Brain microvascular endothelial cell (primary cell): ENCODE data around the gene MORF4L2.

Experiments
- DNase-seq: peaks from one replicate; pipeline ENCODE4 v3.0.0-alpha.2; 2020
- H3K27ac ChIP-seq: fragments of 250-450 bp; sonication (Bioruptor Pico); 2 replicates; pipeline ENCODE4 v1.5.1; 2020; ENCODE audit warnings: mild to moderate bottlenecking, moderate library complexity
- H3K27me3 ChIP-seq: fragments of 250-450 bp; sonication (Bioruptor Pico); replicated peaks from 2 replicates; pipeline ENCODE4 v1.5.1; 2020; ENCODE audit warnings: mild to moderate bottlenecking
- H3K36me3 ChIP-seq: fragments of 250-450 bp; sonication (Bioruptor Pico); replicated peaks from 2 replicates; pipeline ENCODE4 v1.5.1; 2020; ENCODE audit warnings: mild to moderate bottlenecking
- H3K4me3 ChIP-seq: 2 replicates; pipeline ENCODE4 v1.5.1; 2011; ENCODE audit warnings: low read depth, mild to moderate bottlenecking, control low read depth, low read length, moderate library complexity
- CTCF ChIP-seq: IDR thresholded peaks from 2 replicates; pipeline ENCODE4 v1.5.1; 2011; ENCODE audit warnings: low read depth, mild to moderate bottlenecking, moderate library complexity, low read length, control low read depth, inconsistent platforms; ENCODE audit errors: missing control alignments
- in situ Hi-C: cut with HindIII; loops from 2 replicates; pipeline ENCODE4 v1.10.0; 2017; ENCODE audit warnings: low sequenced_read_pairs, low pct_ligation_motif_present

MORF4L2 gene

GRCh38 chrX:103630171-103630511 is 56.4 kb downstream of the MORF4L2 start:
- in situ Hi-C loops, result no loop called here
- Histone ChIP-seq H3K4me3 (peak overlapping the region; percentile 69), H3K36me3 (no peaks in the 10 kb centered on the region), H3K27ac (no peak overlapping the region), H3K27me3 (no peaks in the 10 kb centered on the region)
- no peak for TF ChIP-seq CTCF
- no peak for DNase-seq

- in situ Hi-C loops, result no loop called here
- Histone ChIP-seq H3K27me3 (no peaks in the 10 kb centered on the region), H3K27ac (peak overlapping the region; percentile 31), H3K4me3 (peak overlapping the region; percentile 69), H3K36me3 (no peaks in the 10 kb centered on the region)
- DNase-seq, result peak; percentile 37
- peak; percentile 80 for TF ChIP-seq CTCF
Observed at GRCh38 chrX:103629318-103630170, 57.0 kb downstream of the MORF4L2 start.

- DNase-seq, result peak; percentile 12
- no peak for TF ChIP-seq CTCF
- Histone ChIP-seq H3K27me3 (no peaks in the 10 kb centered on the region), H3K4me3 (peak within 1 kb of the TSS; percentile 69), H3K36me3 (no peaks in the 10 kb centered on the region), H3K27ac (peak within 1 kb of the TSS; percentile 31)
- in situ Hi-C loops, result no loop called here
Observed at GRCh38 chrX:103628386-103629317, 57.8 kb downstream of the MORF4L2 start, which contains the start of gene TCEAL1. TSS of gene TCEAL1 (plus strand) at chrX:103628975. CDS start at chrX:103629917, 942 bp downstream.

GRCh38 chrX:103626855-103627254 is 59.6 kb downstream of the MORF4L2 start:
- no peaks in the 10 kb centered on the region for H3K27me3 ChIP-seq
- in situ Hi-C loops, result no loop called here
- no peak overlapping the region for H3K4me3 ChIP-seq
- DNase-seq, result no peak
- TF ChIP-seq CTCF, result no peak
- H3K27ac ChIP-seq, result no peak overlapping the region
- H3K36me3 ChIP-seq, result no peaks in the 10 kb centered on the region
